BE2C (cell line): ENCODE measurements around the gene RAB11B.
A peak's percentile ranks its signal among the peaks of the same experiment; 100 is the strongest.
"Not testable (repeated sequence)": the region's sequence is repeated elsewhere in the genome, so short reads cannot be mapped to it uniquely, and the experiment has no call there.

ENCODE experiments used
- DNase-seq: peaks from one replicate; pipeline ENCODE4 v3.0.0-alpha.2; 2020
- H3K27me3 ChIP-seq: fragments of 250-450 bp; sonication (Bioruptor Pico); 2 replicates; pipeline ENCODE4 v1.5.1; 2020; ENCODE audit warnings: mild to moderate bottlenecking
- H3K36me3 ChIP-seq: fragments of 250-450 bp; sonication (Bioruptor Pico); 2 replicates; pipeline ENCODE4 v1.5.1; 2020; ENCODE audit warnings: mild to moderate bottlenecking
- H3K4me1 ChIP-seq: fragments of 250-450 bp; sonication (Bioruptor Pico); 2 replicates; pipeline ENCODE4 v1.5.1; 2020
- H3K4me3 ChIP-seq: 2 replicates; pipeline ENCODE4 v1.5.1; 2011; ENCODE audit warnings: low read depth, low read length
- H3K9me3 ChIP-seq: fragments of 250-450 bp; sonication (Bioruptor Pico); 2 replicates; pipeline ENCODE4 v1.5.1; 2020
- TF ChIP-seq, protein P1 (sequence below): IDR thresholded peaks from 2 replicates; pipeline ENCODE4 v1.5.1; 2012; ENCODE audit warnings: mild to moderate bottlenecking, low read depth, low read length

Gene RAB11B

DNA sequence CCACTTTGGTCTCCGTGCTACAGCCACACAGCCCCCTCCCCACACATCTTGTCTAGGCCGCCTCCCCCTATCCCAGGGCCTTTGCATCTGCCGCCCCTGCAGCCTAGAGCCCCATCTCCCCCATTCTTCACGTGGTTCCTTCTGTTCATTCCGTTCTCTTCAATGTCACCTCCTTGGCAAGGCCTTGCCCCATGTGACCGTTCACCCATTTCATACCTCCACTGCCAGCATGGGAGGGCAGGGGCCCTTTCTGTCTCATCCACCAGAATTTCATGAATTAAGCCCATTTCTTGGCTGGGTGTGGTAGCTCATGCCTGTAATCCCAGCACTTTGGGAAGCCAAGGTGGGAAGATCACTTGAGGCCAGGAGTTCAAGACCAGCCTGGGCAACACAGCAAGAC is 38.9 kb downstream of the RAB11B start:
- no peak for DNase-seq
- no peak overlapping the region for H3K4me3 ChIP-seq
- TF ChIP-seq, protein P1, sequence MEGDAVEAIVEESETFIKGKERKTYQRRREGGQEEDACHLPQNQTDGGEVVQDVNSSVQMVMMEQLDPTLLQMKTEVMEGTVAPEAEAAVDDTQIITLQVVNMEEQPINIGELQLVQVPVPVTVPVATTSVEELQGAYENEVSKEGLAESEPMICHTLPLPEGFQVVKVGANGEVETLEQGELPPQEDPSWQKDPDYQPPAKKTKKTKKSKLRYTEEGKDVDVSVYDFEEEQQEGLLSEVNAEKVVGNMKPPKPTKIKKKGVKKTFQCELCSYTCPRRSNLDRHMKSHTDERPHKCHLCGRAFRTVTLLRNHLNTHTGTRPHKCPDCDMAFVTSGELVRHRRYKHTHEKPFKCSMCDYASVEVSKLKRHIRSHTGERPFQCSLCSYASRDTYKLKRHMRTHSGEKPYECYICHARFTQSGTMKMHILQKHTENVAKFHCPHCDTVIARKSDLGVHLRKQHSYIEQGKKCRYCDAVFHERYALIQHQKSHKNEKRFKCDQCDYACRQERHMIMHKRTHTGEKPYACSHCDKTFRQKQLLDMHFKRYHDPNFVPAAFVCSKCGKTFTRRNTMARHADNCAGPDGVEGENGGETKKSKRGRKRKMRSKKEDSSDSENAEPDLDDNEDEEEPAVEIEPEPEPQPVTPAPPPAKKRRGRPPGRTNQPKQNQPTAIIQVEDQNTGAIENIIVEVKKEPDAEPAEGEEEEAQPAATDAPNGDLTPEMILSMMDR = no peak
- no peaks in the 10 kb centered on the region for H3K9me3 ChIP-seq
- no peaks in the 10 kb centered on the region for H3K4me1 ChIP-seq
- no peaks in the 10 kb centered on the region for H3K27me3 ChIP-seq
- no peaks in the 10 kb centered on the region for H3K36me3 ChIP-seq

DNA sequence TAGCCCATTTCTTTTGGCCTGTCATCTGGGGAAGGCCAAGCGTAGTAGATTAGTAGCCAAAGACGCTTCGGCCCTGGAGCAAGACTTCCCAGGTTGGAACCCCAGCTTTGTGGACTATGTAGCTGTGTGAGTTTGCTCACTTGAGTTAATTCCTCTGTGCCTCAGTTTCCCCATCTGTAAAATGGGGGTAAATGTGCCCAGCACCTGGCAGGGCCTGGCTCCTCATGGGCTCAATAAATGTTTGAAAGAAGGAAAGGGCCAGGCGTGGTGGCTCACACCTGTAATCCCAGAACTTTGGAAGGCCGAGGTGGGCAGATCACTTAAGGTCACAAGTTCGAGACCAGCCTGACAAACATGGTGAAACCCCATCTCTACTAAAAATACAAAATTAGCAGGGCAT is 39.7 kb downstream of the RAB11B start:
- no peaks in the 10 kb centered on the region for H3K36me3 ChIP-seq
- no peak for DNase-seq
- no peaks in the 10 kb centered on the region for H3K4me1 ChIP-seq
- no peak overlapping the region for H3K4me3 ChIP-seq
- H3K9me3 ChIP-seq = no peaks in the 10 kb centered on the region
- TF ChIP-seq, protein P1 = no peak
- H3K27me3 ChIP-seq = no peaks in the 10 kb centered on the region

DNA sequence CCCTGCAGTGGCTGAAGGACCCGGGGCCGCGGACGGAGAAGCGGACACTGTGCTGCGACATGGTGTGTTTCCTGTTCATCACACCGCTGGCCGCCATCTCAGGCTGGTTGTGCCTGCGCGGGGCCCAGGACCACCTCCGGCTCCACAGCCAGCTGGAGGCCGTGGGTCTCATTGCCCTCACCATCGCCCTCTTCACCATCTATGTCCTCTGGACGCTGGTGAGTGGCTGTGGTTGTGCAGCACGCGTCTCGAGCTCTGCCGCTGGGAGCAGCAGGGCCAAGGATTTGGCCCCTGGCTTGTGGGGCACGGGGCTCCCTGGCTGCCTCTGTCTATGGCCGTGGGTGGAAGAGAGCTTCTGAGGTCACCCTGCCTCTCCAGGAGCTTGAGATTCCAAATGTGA is 40.5 kb downstream of the RAB11B start:
- Histone ChIP-seq H3K36me3 (no peaks in the 10 kb centered on the region), H3K27me3 (no peaks in the 10 kb centered on the region), H3K9me3 (no peaks in the 10 kb centered on the region), H3K4me3 (no peak overlapping the region), H3K4me1 (no peaks in the 10 kb centered on the region)
- no peak for DNase-seq
- TF ChIP-seq, protein P1 = no peak

DNA sequence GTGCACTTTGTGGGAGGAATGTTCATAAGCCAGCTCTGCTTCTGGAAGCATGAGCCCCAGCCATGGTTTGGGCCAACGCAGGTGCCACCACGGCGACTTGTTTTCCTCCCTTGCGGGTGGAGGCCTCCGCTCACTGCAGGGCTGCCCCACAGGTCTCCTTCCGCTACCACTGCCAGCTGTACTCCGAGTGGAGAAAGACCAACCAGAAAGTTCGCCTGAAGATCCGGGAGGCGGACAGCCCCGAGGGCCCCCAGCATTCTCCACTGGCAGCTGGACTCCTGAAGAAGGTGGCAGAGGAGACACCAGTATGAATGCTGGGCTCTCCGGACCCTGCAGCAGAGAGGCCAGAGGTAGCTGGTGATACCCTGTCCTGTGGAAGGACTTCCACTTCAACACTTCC is 48.1 kb downstream of the RAB11B start:
- Histone ChIP-seq H3K4me1 (no peaks in the 10 kb centered on the region), H3K4me3 (no peak overlapping the region), H3K27me3 (no peaks in the 10 kb centered on the region), H3K9me3 (no peaks in the 10 kb centered on the region), H3K36me3 (no peaks in the 10 kb centered on the region)
- DNase-seq = no peak
- TF ChIP-seq, protein P1 = no peak

DNA sequence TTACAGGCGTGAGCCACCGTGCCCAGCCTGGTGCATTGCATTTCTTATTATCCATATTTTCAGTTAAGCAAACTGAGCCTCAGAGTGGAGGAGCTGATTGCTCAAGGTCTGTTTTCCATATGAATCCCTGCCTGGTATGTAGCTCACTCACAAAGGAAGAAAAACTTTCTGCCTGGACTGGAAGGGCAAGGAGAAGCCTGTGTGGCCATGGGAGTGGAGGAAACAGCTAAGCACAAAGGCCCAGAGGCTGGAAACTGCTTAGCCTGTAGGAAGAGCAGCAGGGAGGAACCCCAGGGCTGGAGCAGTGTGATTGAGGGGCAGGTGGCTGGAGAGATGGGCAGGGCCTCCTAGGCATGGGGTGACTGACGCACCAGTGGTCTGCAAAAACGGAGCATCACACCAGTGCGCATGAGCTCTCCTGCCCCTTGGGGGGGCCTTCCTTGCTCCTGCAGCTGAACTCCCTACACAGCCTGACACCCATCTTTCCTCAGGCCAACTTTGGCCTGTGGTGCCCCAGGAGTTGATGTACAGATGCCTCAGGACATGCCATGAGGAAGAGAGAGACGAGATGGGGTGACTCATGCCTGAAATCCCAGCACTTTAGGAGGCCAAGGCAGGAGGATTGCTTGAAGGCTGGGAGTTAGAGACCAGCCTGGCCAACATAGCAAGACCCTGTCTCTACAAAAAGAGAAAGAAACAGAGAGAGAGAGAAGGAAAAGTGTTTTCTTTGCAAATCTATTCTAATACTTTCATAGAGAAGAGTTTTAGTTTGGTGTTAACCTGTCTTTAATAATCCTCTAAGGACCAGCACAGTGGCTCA is 51.8 kb downstream of the RAB11B start:
- no peak overlapping the region for H3K4me3 ChIP-seq
- H3K9me3 ChIP-seq = no peaks in the 10 kb centered on the region
- no peaks in the 10 kb centered on the region for H3K4me1 ChIP-seq
- no peak for DNase-seq
- H3K27me3 ChIP-seq = no peaks in the 10 kb centered on the region
- peaks cover 18% of the 10 kb centered on the region for H3K36me3 ChIP-seq
- TF ChIP-seq, protein P1 = no peak

DNA sequence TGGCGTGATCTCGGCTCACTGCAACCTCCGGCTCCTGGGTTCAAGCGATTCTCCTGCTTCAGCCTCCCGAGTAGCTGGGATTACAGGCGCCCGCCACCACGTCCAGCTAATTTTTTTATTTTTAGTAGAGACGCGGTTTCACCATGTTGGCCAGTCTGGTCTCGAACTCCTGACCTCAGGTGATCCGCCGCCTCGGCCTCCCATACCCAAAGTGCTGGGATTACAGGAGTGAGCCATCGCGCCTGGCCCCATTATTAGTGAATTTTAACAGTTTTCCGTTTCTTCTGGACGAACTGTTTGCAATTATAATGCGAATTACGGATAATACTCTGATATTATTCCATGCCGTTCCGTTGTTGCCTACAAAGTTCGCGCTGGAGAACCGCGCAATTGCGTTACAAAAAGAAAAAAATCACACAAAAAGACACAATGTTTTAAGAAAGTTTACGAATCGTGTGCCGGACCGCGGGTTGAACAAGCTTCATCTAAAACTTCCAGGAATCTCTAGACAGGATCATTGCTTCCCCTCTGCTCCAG is 54.0 kb downstream of the RAB11B start:
- not testable (repeated sequence) for H3K27me3 ChIP-seq, H3K9me3 ChIP-seq, DNase-seq, H3K4me1 ChIP-seq
- H3K36me3 ChIP-seq = peaks cover 27% of the 10 kb centered on the region
- peak overlapping the region; percentile 95 for H3K4me3 ChIP-seq
